Activated naive CD4-positive, alpha-beta T cell treated with anti-CD3 and anti-CD28 coated beads, Interleukin-2, amount 50 U/mL, for 72 hours (primary cell): ENCODE data around the gene KCTD1. TPM values are rescaled to one million over a fixed set of nuclear protein-coding genes. Genes with fewer than 3 reads are reported as not detected.
"Not testable (repeated sequence)": the region's sequence is repeated elsewhere in the genome, so short reads cannot be mapped to it uniquely, and the experiment has no call there.

Experiments used
- ATAC-seq, 2 donors: fragments of 150-1000 bp; cut with Tn5 transposase; 2 replicates each; pipeline ENCODE4 v1.10.0; 2021; ENCODE audit warnings: mild to moderate bottlenecking in 2 of 2, moderate library complexity in 2 of 2
- DNase-seq, 2 donors: peaks; one replicate each; pipeline ENCODE4 v3.0.0; 2021 to 2022; ENCODE audit warnings: low spot score in 2 of 2
- H3K27ac Mint-ChIP-seq, 2 donors: one replicate each; pipeline ENCODE4 v1.8.0; 2022; ENCODE audit warnings: mild to moderate bottlenecking in 2 of 2, mixed read lengths in 2 of 2
- H3K36me3 Mint-ChIP-seq, 2 donors: one replicate each; pipeline ENCODE4 v1.8.0; 2022; ENCODE audit warnings: mixed read lengths in 2 of 2
- H3K9me3 Mint-ChIP-seq, 2 donors: one replicate each; pipeline ENCODE4 v1.8.0; 2022; ENCODE audit warnings: mixed read lengths in 2 of 2
- total RNA-seq, 2 donors: library from RNA; stranded (reverse); gene quantifications; one replicate each; pipeline ENCODE4 v1.2.3, GENCODE V29; 2022

The KCTD1 gene
- total RNA-seq, 2 donors from 2014 or later, result 1.4 to 4.5 TPM

DNA sequence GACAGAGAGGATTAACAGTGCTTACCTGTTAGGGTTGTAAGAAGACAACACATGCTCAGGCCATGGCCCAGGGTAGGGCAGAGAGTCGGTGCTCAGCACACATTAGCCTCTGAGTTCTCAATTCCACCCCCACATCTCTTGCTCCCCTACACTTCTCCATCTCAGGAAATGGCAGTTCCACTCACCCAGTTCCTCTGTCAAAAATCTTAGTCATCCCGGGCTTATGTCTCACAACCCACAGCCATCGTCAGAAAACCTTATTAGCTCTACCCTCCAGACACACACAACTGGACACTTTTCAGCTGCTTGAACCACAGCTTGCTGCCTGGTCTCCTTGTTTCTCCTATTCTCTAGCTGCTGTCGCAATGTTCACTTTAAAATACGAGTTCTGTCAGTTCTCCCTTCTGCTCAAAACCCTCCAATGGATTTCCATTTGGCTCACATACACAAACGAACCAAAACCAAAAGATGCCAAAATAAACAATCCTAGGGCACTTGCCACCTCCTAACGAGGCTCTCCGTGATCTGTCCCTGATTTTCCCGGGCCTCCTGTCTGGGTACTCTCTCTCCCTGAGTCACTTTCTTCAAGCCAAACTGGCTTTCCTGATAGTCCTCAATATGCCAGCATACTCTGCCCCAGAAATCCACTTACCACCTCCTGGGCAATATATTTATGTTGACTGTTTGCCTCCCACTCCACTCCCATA is 89.7 kb downstream of the KCTD1 start:
- Mint-ChIP-seq H3K36me3 (peaks cover 0 to 4% of the 10 kb centered on the region in 2 donors), H3K9me3 (no peaks in the 10 kb centered on the region), H3K27ac (peak overlapping the region in 1 of 2 donors; percentile 60)
- ATAC-seq (peak; percentile 90 to 96), DNase-seq (peak in 1 of 2 donors; percentile 16)

- H3K27ac Mint-ChIP-seq, result peak overlapping the region; percentile 41 to 60
- H3K9me3 Mint-ChIP-seq, result no peaks in the 10 kb centered on the region
- no peak for DNase-seq
- peaks cover 0 to 4% of the 10 kb centered on the region in 2 donors for H3K36me3 Mint-ChIP-seq
- no peak for ATAC-seq
Observed at GRCh38 chr18:26457611-26458353, 90.6 kb downstream of the KCTD1 start.

- H3K36me3 Mint-ChIP-seq, result peaks cover 0 to 4% of the 10 kb centered on the region in 2 donors
- H3K9me3 Mint-ChIP-seq, result no peaks in the 10 kb centered on the region
- ATAC-seq (no peak), DNase-seq (no peak)
- peak overlapping the region in 1 of 2 donors; percentile 30 for H3K27ac Mint-ChIP-seq
Observed at GRCh38 chr18:26457195-26457594, 91.2 kb downstream of the KCTD1 start.

- DNase-seq, result no peak
- Mint-ChIP-seq H3K9me3 (no peaks in the 10 kb centered on the region), H3K36me3 (peaks cover 0 to 4% of the 10 kb centered on the region in 2 donors), H3K27ac (no peak overlapping the region)
- no peak for ATAC-seq
Observed at GRCh38 chr18:26456070-26456491, 92.3 kb downstream of the KCTD1 start.

DNA sequence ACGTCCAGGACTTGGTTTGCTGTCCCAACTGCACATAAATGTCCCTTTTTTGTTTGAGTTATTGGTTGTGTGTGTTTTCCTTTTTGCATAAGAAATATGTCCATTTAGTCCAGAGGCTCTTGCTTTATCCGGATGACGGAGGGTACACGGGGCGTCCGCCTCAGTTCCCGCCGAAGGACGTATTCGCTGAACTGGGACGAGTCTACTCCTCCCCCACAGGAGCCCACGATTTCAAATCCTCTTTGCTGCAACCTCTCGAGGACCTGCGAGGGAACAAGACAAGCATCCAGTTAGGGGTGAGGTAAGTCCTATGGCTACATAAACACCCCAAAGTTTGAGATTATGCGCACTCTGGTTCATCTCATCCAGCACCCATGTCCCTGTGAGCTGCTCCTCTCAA is 92.7 kb downstream of the KCTD1 start:
- DNase-seq, result no peak

GRCh38 chr18:26454616-26455015 is 93.7 kb downstream of the KCTD1 start:
- H3K27ac Mint-ChIP-seq, result no peak overlapping the region
- ATAC-seq, result no peak
- DNase-seq, result no peak
- H3K36me3 Mint-ChIP-seq, result peaks cover 0 to 4% of the 10 kb centered on the region in 2 donors
- H3K9me3 Mint-ChIP-seq, result no peaks in the 10 kb centered on the region

More for the DNA sequence above, 92.7 kb downstream of the KCTD1 start:
- ATAC-seq, result no peak
- peaks cover 0 to 4% of the 10 kb centered on the region in 2 donors for H3K36me3 Mint-ChIP-seq
- no peaks in the 10 kb centered on the region for H3K9me3 Mint-ChIP-seq
- H3K27ac Mint-ChIP-seq, result no peak overlapping the region

DNA sequence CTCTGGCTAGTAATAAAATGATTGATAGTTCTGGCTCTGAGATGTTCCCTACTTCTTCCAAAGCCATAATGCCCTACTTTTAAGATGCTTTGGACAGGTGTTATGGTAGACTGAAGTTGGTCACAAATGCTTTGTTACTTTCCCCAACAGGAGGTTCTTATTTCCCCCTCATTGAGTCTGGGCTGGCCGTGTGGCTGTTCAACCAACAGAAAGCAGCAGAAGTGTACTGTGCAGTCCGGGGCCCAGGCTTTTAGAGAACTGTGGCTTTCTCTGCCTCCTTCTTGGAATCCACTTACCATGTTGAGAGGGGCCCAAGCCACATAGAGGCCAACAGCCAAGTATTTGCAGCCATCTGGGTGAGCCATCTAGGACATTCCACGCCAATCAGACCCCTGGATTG is 94.2 kb downstream of the KCTD1 start:
- H3K9me3 Mint-ChIP-seq, result no peaks in the 10 kb centered on the region
- H3K36me3 Mint-ChIP-seq, result peaks cover 0 to 4% of the 10 kb centered on the region in 2 donors
- ATAC-seq, result no peak
- no peak for DNase-seq
- no peak overlapping the region for H3K27ac Mint-ChIP-seq

- Mint-ChIP-seq H3K36me3 (peaks cover 0 to 4% of the 10 kb centered on the region in 2 donors), H3K27ac (no peak overlapping the region), H3K9me3 (no peaks in the 10 kb centered on the region)
- DNase-seq (no peak), ATAC-seq (no peak)
Observed at GRCh38 chr18:26453386-26453901, 94.9 kb downstream of the KCTD1 start.

DNA sequence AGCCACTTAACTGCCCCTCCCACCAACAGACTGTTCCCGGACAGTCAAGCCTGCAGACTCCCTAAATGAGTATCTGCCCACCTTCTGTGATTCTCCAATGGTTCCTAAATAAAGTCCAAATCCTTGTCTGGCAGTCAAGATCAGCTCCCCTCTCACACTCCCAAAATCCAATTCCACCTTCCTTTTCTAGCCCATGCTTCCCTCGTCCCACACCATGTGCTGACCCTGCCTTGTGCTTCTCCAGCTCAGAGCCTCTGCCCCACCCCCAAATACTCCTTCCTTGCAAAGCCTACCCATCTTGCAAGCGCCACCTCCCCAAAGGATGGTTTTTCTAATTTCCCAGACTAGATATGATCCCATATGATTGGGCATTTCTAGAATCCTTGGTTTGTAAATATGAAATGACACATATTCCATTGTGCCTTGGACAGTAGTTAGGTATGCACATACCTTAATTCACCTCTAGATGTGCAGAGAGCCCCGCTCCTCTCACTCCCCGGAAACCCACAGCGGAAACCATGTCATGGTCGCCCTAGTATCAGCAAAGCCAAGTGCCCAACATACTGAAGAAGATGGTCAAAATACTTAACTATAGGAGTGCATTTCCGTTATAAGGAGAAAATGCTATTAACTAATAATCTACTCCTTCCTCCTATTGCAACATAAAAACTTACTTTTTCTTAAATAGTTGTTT is 97.2 kb downstream of the KCTD1 start:
- H3K36me3 Mint-ChIP-seq, result peaks cover 0 to 4% of the 10 kb centered on the region in 2 donors
- ATAC-seq (no peak), DNase-seq (no peak)
- peak overlapping the region in 1 of 2 donors; percentile 10 for H3K27ac Mint-ChIP-seq
- H3K9me3 Mint-ChIP-seq, result no peaks in the 10 kb centered on the region

DNA sequence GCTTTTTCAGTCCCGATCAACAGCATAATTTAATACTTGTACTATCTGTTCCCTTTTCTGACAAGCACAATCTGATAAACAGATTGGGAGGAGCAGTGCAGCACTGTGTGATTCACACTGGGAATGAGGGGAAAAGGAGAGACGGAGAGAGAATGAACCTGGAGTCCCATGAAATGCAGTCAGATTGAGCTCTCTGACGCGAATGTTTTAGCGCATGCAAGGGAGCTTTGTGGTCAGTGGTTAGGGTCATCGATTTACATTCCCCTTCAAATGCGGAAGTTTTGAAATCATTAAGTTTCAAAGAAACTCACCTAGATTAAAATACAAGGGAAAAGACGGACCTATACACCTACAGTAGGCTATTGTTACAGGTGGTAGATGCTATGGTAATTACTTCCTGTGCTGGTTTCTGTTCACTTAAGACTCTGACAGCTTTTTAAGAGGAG is 99.6 kb downstream of the KCTD1 start:
- ATAC-seq, result no peak
- H3K27ac Mint-ChIP-seq, result no peak overlapping the region
- DNase-seq, result no peak
- H3K36me3 Mint-ChIP-seq, result no peaks in the 10 kb centered on the region
- H3K9me3 Mint-ChIP-seq, result no peaks in the 10 kb centered on the region

DNA sequence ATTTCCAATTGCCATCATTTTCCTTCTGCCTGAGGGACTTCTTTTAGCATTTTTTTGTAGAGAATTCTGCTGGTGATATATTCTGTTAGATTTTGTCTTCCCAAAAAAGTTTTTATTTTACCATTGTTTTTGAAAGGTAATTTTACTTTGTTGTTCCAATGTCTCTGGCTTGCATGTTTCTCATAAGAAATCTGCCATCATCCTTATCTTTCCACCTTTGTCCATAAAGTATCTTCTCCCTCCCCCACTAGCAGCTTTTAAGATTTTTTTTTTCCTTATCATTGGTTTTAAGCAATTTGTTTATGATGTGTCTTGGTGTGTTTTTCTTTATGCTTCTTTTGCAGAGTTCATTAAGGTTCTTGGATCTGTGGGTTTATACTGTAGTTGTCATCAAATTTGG is 104.5 kb downstream of the KCTD1 start:
- Mint-ChIP-seq H3K9me3 (no peaks in the 10 kb centered on the region), H3K27ac (no peak overlapping the region), H3K36me3 (no peaks in the 10 kb centered on the region)
- DNase-seq, result no peak
- ATAC-seq, result no peak

GRCh38 chr18:26442126-26442525 is 106.2 kb downstream of the KCTD1 start:
- DNase-seq (no peak), ATAC-seq (no peak)
- Mint-ChIP-seq H3K9me3 (no peaks in the 10 kb centered on the region), H3K36me3 (no peaks in the 10 kb centered on the region), H3K27ac (no peak overlapping the region)

- no peaks in the 10 kb centered on the region for H3K36me3 Mint-ChIP-seq
- no peaks in the 10 kb centered on the region for H3K9me3 Mint-ChIP-seq
- H3K27ac Mint-ChIP-seq, result no peak overlapping the region
- ATAC-seq, result no peak
- DNase-seq, result no peak
Observed at GRCh38 chr18:26440644-26441043, 107.7 kb downstream of the KCTD1 start.

DNA sequence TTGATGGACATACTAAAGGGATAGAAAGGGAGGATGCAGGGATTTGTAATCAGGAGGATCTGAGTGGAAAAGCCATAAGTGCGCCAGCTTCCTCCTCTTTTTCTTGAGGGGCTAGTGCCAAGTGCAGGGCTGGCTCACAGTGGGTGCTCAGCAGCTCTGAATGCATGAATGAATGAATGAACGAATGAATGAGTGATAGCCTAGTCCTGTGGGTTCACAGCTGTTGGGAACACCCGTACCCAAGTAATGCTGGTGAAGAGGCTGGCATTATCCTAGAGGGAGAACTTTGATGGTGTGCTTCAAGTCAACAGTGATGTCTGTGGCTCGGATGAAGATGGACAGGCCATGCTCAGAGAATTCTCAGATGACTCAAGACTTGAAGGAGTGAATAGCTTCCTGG is 108.8 kb downstream of the KCTD1 start:
- ATAC-seq, result no peak

DNA sequence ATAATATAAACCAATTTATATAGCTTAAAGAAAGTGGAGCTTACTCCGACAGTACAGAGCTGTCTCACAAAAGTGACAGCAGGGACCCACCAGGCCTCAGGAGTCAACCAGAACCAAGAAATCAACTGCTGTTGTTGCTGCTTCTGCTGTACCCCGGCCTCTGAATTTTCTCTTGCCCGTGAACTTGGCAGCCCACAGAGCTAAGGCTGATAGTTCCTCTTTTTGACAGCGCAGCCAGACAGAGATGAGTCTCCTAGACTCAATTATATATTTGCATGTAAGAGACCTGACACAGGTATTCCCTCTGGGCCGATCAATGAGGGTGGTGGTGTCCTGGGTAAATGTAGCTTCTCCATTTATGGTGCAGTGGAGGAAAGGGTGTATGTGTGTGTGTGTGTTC is 109.4 kb downstream of the KCTD1 start:
- no peaks in the 10 kb centered on the region for H3K9me3 Mint-ChIP-seq
- H3K36me3 Mint-ChIP-seq, result no peaks in the 10 kb centered on the region
- no peak for ATAC-seq
- DNase-seq, result no peak
- no peak overlapping the region for H3K27ac Mint-ChIP-seq

More for the DNA sequence above, 108.8 kb downstream of the KCTD1 start:
- Mint-ChIP-seq H3K36me3 (no peaks in the 10 kb centered on the region), H3K27ac (no peak overlapping the region), H3K9me3 (no peaks in the 10 kb centered on the region)
- DNase-seq, result no peak

DNA sequence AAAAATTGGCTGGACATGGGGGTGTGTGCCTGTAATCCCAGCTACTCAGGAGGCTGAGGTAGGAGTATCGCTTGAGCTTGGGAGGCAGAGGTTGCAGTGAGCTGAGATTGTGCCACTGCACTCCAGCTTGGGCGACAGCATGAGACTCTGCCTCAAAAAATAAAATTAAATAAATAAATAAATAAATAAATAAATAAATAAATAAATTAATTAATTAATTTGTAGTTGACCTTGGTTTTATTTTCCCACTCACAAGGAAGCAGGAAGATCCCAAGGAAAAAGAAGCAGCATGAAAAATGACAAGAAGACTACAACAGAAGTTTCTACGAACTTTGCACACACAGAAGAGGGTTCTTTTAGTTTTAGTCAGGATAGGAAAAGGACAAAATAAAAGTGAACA is 110.7 kb downstream of the KCTD1 start:
- not testable (repeated sequence) for H3K27ac Mint-ChIP-seq, DNase-seq, H3K9me3 Mint-ChIP-seq, H3K36me3 Mint-ChIP-seq, ATAC-seq
